ENCODE data around the gene ASB18. TPM values are rescaled to one million over a fixed set of nuclear protein-coding genes. Genes with fewer than 3 reads are reported as not detected.
"Not testable (repeated sequence)": the region's sequence is repeated elsewhere in the genome, so short reads cannot be mapped to it uniquely, and the experiment has no call there.

The ASB18 gene, protein sequence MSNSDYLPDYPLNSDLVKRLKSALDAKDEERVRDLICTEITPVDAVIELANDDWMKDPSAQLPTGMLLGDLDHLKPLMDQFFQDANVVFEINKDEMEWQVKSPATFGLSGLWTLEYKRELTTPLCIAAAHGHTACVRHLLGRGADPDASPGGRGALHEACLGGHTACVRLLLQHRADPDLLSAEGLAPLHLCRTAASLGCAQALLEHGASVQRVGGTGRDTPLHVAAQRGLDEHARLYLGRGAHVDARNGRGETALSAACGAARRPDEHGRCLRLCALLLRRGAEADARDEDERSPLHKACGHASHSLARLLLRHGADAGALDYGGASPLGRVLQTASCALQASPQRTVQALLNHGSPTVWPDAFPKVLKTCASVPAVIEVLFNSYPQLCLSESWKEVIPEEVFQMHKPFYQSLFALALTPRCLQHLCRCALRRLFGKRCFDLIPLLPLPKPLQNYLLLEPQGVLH
- under 0.01 TPM in 1 of 2 replicates, not detected in the other for total RNA-seq

GRCh38 chr2:236264256-236264655 lies at the start of gene ASB18:
TSS of gene ASB18 (minus strand) at chr2:236264406. CDS start at chr2:236264345, 61 bp downstream.
- DNase-seq: no peak

- no peak for DNase-seq
Observed at GRCh38 chr2:236311286-236311685, 47.1 kb upstream of the ASB18 start.

DNA sequence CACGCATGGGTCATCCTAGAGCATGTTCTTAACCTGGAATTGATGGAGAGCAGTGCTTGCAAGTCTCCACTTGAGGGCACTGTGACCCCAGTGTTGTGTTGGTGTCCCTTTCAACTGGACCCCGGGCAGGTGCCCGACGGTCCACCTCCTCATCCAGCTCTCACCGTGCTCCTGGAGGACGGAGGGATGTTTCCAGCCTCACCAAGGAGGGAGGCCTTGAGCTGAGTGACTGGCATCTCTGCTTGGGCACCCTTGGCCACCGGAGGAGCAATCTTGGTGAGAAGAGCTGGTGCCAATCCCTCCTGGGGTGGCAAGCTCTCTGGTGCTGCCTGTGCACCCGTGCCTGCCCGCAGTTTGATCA lies 45.4 kb upstream of the ASB18 start:
- DNase-seq: peak; percentile 76

- DNase-seq: no peak
Observed at GRCh38 chr2:236308855-236309668, 44.9 kb upstream of the ASB18 start.

DNA sequence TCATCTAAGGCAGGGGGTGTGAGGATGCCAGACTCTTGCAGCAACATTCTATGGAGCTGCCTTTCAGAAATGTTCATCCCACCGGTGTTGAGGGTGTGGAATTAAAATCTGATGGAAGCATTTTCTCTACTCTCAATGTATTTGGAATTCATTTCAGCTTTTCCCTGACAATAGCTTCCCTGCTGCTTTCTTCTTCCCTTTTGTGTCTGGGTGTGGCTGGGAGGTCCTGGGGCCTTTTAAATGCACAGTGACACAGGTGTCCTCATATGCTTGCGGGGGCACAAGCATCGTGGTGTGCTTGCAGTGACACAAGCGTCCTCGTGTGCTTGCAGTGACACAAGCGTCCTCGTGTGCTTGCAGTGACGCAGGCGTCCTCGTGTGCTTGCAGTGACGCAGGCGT lies 43.4 kb upstream of the ASB18 start:
- DNase-seq: no peak

DNA sequence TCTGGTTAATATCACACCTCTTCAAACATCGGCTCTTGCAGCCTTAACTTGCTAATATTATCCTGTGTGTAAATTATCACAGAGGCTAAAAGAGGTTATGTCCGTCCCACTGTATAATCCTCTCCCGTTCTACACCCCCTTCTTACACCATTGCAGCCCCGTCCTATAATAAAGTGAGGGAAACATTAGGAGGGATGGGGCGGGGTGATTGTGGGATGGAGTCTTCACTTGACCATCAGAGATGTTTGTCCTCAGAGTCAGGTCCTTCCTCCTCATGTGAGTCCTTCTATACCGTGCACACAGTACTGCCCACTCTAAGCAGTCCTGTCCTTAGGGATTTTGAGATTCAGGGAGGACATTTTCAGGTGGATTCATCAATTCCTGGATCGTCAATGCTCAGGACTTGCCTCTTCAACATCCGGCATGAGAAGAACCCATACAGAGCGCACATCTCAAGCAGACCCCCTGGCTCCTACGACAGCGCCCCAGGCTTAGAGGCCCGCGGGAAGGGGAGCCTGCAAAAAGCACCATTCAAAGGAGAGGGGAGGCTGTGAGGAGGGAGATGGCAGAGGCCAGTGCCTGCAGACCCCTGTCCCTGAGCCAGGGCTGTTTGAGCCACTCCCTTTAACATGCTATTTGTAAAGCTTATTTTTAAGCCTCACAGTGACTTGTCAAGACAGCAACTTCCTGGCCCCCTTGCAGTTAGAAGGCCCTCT lies 42.8 kb upstream of the ASB18 start:
- DNase-seq: no peak

DNA sequence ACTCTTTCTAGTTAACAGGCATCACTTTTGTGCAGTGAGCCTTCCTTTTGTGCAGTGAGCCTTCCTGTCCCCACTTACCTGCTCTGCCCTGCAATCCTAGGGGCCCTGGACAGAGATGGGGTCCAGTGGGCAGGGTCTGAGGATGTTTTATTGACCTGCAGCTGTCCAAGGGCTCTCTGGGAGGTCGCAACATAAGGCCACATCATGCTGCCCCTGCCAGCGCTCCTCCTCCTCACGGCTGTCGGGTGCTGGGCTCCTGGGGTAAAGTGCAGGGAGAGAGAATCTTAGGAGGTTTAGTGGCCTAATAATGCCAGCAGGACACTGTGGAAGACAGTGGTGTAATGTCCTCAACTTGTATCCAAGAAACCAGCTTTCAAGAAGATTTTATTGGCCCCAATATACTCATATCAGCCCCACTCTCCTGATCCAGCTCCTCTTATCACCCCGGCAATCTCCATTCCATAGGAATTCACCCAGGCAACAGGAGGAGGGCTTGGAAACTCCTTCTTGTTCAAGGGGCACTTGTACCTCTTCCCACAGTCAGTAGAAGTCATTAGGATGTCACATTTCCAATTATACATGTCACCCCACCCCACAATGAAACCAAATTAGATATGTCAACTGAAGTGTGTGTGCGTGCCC lies 41.9 kb upstream of the ASB18 start:
- no peak for DNase-seq

DNA sequence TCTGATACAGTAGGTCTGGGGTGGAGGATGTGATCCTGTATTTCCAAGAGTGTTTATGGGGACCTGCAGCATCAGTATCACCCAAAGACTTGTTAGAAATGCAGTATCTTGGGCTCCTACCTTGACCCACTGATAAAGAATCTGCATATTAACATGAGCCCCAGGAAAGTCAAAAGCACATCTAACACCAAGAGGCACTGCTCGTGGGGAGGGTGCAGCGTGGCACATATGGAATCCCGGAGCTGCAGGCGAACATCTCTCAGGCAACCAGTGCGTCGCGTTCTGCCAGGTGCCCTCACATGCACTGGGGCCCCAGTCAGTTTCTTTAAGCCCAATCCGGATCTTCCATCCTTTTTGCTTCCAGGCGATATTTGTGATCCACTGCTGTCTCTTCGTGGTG lies 41.3 kb upstream of the ASB18 start:
- no peak for DNase-seq

GRCh38 chr2:236303935-236304334 lies 39.7 kb upstream of the ASB18 start:
- DNase-seq: no peak

DNA sequence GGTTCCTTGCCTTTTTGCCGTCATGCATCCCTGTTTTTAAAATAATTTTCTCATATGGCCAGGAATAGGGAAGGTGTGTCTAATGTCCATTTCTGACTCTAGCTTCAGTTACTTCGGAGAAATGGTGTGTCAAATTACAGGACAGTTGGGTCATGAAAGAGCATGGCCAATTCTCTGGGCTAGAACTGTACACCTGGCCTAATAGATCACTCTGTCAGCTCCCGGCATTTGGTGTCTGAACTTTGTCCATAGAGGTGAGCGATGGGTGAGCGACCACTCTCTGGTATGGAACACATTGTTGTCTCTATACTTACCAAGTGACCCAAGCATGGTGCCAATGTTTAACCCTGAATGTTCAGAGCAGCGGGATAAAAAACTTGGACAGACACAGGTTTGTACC lies 38.3 kb upstream of the ASB18 start:
- no peak for DNase-seq

DNA sequence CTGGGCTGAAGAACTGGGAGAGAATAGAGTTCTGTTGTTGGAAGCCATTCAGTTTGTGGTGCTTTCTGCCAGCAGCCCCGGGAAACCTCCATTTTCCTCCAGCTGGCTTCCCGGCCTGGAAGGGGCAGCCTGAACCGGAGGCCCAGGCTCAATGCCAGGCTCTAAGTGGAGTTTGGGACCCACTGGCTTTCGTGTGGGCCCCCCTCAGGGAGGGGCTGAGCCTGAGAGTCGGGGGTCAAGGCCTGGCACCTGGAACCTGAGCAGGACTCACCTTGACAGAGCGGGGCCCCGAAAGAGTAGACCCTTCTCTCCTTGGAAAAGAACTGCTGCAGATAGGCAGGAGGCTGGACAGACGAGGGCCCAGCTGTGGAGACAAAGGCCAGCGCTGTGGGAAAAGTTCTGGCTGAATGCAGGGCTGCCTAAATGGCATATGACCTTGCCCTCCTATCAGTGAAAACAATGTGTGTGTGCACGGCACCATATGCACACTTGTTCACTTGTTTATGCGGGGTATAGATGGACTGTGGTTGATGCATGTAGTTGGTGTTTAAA lies 34.8 kb upstream of the ASB18 start:
- no peak for DNase-seq

DNA sequence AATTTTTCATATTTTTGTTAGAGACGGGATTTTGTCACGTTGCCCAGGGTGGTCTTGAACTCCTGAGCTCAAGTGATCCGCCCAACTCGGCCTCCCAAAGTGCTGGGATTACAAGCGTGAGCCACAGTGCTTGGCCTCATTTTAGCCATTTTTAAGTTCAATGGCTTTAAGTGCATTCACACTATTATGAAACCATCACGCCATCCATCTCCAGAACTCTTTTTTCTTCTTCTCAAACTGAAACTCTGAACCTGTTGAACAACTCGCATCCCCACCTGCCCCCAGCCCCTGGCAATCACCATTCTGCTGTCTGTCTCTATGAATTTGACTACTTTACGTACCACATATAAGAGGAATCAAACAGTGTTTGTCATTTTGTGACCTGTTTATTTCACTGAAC lies 31.3 kb upstream of the ASB18 start:
- DNase-seq: no peak

DNA sequence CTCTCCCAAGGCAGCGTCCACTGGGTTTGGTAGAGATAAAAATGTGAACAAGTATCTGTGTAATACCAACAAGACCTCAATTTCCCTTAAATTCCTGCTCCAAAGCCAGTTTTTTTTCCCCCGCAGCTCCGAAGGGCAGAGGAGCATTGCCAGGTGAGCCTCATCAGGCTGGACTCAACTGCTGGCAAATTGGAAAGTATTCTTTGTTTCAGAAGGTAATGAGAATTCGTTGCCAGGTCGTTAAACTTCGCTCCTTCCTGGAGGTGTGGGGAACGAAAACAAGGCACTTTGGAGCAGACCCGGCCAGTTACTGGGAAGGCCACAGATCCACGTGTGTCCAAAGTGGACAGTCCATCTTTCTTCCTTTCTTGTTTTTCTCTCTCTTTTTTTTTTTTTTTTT lies 30.4 kb upstream of the ASB18 start:
- no peak for DNase-seq

DNA sequence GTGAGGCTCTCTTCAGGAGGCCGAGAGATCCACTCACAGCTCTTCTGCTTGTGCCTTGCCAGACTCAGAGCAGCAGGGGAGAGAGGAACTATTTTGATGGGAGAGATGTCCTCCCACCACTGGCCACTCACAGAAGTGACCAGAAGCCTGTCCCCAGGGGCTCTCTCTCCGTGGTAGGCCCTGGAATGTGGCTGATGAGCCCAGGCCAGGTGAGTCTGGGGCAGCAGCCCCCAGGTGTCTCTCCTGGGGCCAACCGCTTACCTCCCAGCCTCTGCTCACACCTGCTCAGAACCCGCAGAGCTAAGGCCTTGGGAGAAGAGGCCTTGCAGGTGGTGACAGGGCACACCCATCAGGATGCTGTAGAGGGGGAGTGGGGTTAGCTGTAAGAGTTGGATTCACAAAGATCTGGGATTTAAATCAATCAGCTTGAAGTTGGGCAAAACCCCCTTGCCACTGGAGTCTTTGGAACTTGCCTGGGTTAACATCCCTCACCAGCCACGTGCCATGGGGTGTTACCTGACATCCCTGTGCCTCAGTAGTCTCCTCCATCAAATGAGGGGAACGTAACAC lies 29.1 kb upstream of the ASB18 start:
- DNase-seq: no peak

- DNase-seq: no peak
Observed at GRCh38 chr2:236291911-236292310, 27.7 kb upstream of the ASB18 start.

- DNase-seq: no peak
Observed at GRCh38 chr2:236291476-236291875, 27.3 kb upstream of the ASB18 start.

DNA sequence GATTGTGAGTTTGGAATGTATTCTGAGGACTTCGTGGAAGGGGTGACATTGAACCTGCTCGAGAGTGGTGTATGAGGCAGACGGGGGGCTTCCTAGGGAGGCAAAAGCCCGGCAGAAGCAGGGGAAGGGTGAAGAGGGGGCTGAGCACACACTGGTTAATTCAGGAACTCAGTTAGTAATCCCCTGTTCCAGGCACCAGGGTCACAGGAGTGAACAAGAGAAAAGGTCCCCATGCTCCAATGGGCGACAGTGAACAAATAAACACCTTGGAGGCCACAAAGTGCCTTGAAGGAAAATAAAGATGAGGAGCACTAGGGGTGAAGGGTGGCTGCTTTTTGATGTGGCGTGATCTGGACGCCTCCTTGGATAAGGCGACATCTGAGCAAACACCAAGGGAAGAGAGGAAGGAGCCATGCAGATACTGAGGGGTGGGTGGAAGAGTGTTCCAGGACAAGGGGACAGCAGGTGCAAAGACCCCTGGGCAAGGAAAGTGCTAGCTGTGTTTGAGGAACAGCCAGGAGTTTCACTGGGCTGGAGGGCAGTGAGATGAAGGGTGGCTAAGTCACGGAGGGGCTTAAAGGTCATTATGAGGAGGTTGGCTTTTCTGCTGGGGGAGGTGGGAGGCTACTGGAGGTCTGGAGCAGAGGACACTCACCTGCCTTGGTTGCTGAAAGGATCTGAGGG lies 26.7 kb upstream of the ASB18 start:
- no peak for DNase-seq

DNA sequence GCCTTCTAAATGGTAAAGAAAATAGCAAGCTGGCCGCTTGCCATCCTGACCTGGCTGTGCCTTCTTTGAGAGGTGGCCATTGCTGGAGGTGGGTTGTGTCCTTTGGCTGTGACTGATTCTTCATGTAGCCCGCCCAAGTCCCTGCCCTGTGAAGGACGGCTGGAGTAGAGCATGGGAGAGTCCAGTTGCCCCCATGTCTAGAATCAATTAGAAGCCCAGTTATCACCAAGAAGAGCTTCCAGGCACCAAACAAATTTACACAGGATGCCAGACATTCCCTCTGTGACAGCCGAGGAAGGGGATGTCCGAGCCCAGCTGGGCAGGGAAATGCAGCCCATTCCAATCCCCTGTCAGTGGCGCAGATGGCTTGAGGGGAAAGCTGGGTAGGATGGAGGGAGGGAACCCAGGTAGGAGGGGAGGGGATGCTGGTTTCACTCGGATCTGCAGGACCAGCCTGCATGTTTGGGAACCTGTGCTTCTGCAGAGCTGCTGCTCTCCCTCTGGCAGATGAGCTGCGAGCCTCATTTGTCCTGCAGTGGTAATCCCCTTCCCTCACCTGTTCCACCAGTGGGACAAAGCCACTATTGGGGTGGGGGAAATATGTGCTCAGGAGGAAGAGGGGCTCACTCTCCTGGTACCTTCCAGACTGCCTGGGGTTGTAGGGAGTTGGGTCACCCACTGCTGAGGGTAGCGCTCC lies 25.7 kb upstream of the ASB18 start:
- DNase-seq: no peak

DNA sequence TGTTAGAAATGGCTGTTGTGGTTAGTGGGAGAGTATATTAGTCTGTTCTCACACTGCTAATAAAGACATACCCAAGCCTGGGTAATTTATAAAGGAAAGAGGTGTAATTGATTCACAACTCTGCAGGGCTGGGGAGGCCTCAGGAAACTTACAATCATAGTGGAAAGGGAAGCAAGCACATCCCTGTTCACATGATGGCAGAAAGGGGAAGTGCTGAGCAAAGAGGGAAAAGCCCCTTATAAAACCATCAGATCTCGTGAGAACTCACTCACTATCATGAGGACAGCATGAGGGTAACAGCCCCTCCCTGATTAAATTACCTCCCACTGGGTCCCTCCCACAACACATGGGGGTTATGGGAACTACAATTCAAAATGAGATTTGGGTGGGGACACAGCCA lies 24.2 kb upstream of the ASB18 start:
- not testable (repeated sequence) for DNase-seq

DNA sequence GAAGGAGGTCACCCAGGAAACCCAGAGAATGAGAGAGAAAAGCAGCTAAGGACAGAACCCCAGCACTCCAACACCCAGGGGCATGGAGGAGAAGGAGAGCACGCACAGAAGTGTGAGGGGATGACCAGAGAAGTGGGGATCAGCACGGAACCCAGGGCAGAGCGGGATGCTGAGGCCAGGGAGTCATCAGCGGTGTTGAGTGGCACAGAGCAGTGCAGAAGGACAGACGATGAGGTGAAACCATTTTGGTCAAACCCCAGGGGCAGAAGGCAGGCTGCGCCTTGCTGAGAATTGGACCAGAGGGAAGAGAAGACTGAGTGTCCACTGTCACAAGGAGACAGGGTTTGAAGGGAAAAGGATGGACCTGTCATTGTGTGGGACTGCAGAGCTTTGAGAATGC lies 23.4 kb upstream of the ASB18 start:
- DNase-seq: no peak

All from dermis blood vessel endothelial cell (primary cell).